Activated naive CD8-positive, alpha-beta T cell treated with anti-CD3 and anti-CD28 coated beads, Interleukin-2, amount 10 ng/mL, durations not matched to agents 7 days and 5 days (primary cell): ENCODE results near the gene ICAM3. TPM values are rescaled to one million over a fixed set of nuclear protein-coding genes. Genes with fewer than 3 reads are reported as not detected.

ENCODE experiments used
- ATAC-seq: fragments of 150-1000 bp; cut with Tn5 transposase; one replicate; pipeline ENCODE4 v1.10.0; 2021; ENCODE audit warnings: low read depth, moderate library complexity
- POLR2A ChIA-PET: fragments of 350-600 bp; sonication (Branson Sonifier 250); formaldehyde crosslinking; loops from one replicate; lab custom pipeline; 2021; ENCODE audit warnings: antibody characterized with exemption; lab: Charles Lee
- DNase-seq: peaks from one replicate; pipeline ENCODE4 v3.0.0; 2021
- H3K27ac Mint-ChIP-seq: one replicate; pipeline ENCODE4 v1.8.0; 2022; ENCODE audit warnings: mild to moderate bottlenecking, mixed read lengths
- H3K27me3 Mint-ChIP-seq: one replicate; pipeline ENCODE4 v1.8.0; 2022; ENCODE audit warnings: mild to moderate bottlenecking, moderate library complexity, mixed read lengths
- H3K36me3 Mint-ChIP-seq: one replicate; pipeline ENCODE4 v1.8.0; 2021; ENCODE audit warnings: mild to moderate bottlenecking, mixed read lengths
- H3K4me1 Mint-ChIP-seq: one replicate; pipeline ENCODE4 v1.8.0; 2021; ENCODE audit warnings: mixed read lengths
- H3K4me3 Mint-ChIP-seq: one replicate; pipeline ENCODE4 v1.8.0; 2022; ENCODE audit warnings: mild to moderate bottlenecking, moderate library complexity, mixed read lengths
- H3K9me3 Mint-ChIP-seq: one replicate; pipeline ENCODE4 v1.8.0; 2021; ENCODE audit warnings: mixed read lengths
- total RNA-seq, 2 experiments: library from RNA; stranded (reverse); gene quantifications; one replicate each; pipeline ENCODE4 v1.2.3, GENCODE V29; 2021

The ICAM3 gene
- total RNA-seq, 2 experiments from 2014 or later: 182 to 189 TPM

- Mint-ChIP-seq H3K4me1 (peaks cover 11% of the 10 kb centered on the region), H3K36me3 (peaks cover 26% of the 10 kb centered on the region), H3K9me3 (no peaks in the 10 kb centered on the region), H3K27ac (no peak overlapping the region), H3K4me3 (no peak overlapping the region), H3K27me3 (no peaks in the 10 kb centered on the region)
- DNase-seq (no peak), ATAC-seq (no peak)
- POLR2A ChIA-PET: no interaction called here
Measured at GRCh38 chr19:10365518-10365917, 26.1 kb upstream of the ICAM3 start.

GRCh38 chr19:10364644-10365043 is 25.2 kb upstream of the ICAM3 start:
- ATAC-seq (no peak), DNase-seq (no peak)
- POLR2A ChIA-PET: no interaction called here
- H3K27ac Mint-ChIP-seq: no peak overlapping the region
- H3K4me1 Mint-ChIP-seq: peaks cover 11% of the 10 kb centered on the region
- no peak overlapping the region for H3K4me3 Mint-ChIP-seq
- no peaks in the 10 kb centered on the region for H3K9me3 Mint-ChIP-seq
- H3K27me3 Mint-ChIP-seq: no peaks in the 10 kb centered on the region
- H3K36me3 Mint-ChIP-seq: peaks cover 25% of the 10 kb centered on the region

GRCh38 chr19:10363789-10364281 is 24.4 kb upstream of the ICAM3 start:
- ATAC-seq: no peak
- Mint-ChIP-seq H3K4me1 (peaks cover 6% of the 10 kb centered on the region), H3K36me3 (peaks cover 17% of the 10 kb centered on the region), H3K9me3 (no peaks in the 10 kb centered on the region), H3K27me3 (no peaks in the 10 kb centered on the region), H3K4me3 (no peak overlapping the region), H3K27ac (no peak overlapping the region)
- DNase-seq: no peak
- POLR2A ChIA-PET: no interaction called here

- Mint-ChIP-seq H3K4me1 (peaks cover 3% of the 10 kb centered on the region), H3K27ac (no peak overlapping the region), H3K36me3 (peaks cover 13% of the 10 kb centered on the region), H3K4me3 (no peak overlapping the region), H3K9me3 (no peaks in the 10 kb centered on the region), H3K27me3 (no peaks in the 10 kb centered on the region)
- DNase-seq (no peak), ATAC-seq (no peak)
- POLR2A ChIA-PET: no interaction called here
Measured at GRCh38 chr19:10362259-10362658, 22.8 kb upstream of the ICAM3 start.

GRCh38 chr19:10361569-10362011 is 22.2 kb upstream of the ICAM3 start:
- POLR2A ChIA-PET: no interaction called here
- no peaks in the 10 kb centered on the region for H3K9me3 Mint-ChIP-seq
- no peak for DNase-seq

GRCh38 chr19:10356431-10356830 is 17.0 kb upstream of the ICAM3 start:
- no peaks in the 10 kb centered on the region for H3K27me3 Mint-ChIP-seq
- H3K27ac Mint-ChIP-seq: no peak overlapping the region
- ATAC-seq (no peak), DNase-seq (no peak)
- POLR2A ChIA-PET: no interaction called here
- H3K36me3 Mint-ChIP-seq: peaks cover 24% of the 10 kb centered on the region
- no peaks in the 10 kb centered on the region for H3K4me1 Mint-ChIP-seq
- H3K9me3 Mint-ChIP-seq: no peaks in the 10 kb centered on the region
- no peak overlapping the region for H3K4me3 Mint-ChIP-seq

More at GRCh38 chr19:10361569-10362011, 22.2 kb upstream of the ICAM3 start:
- no peak for ATAC-seq
- Mint-ChIP-seq H3K4me3 (no peak overlapping the region), H3K27ac (no peak overlapping the region), H3K4me1 (peaks cover 3% of the 10 kb centered on the region), H3K27me3 (no peaks in the 10 kb centered on the region), H3K36me3 (peaks cover 13% of the 10 kb centered on the region)

GRCh38 chr19:10353793-10354391 is 14.5 kb upstream of the ICAM3 start:
- POLR2A ChIA-PET: interaction anchor here (0.6 kb wide), 1 partner anchor 231 kb away, joined by 3 read pairs; no protein-coding TSS in a partner anchor
- H3K4me1 Mint-ChIP-seq: no peaks in the 10 kb centered on the region
- peaks cover 20% of the 10 kb centered on the region for H3K36me3 Mint-ChIP-seq
- H3K4me3 Mint-ChIP-seq: no peak overlapping the region
- DNase-seq: peak; percentile 48
- H3K27me3 Mint-ChIP-seq: no peaks in the 10 kb centered on the region
- no peak for ATAC-seq
- no peak overlapping the region for H3K27ac Mint-ChIP-seq
- no peaks in the 10 kb centered on the region for H3K9me3 Mint-ChIP-seq

- POLR2A ChIA-PET: no interaction called here
- ATAC-seq (no peak), DNase-seq (no peak)
- Mint-ChIP-seq H3K27ac (no peak overlapping the region), H3K9me3 (no peaks in the 10 kb centered on the region), H3K27me3 (no peaks in the 10 kb centered on the region), H3K4me1 (no peaks in the 10 kb centered on the region), H3K36me3 (peaks cover 20% of the 10 kb centered on the region), H3K4me3 (no peak overlapping the region)
Measured at GRCh38 chr19:10352764-10353671, 13.6 kb upstream of the ICAM3 start.

GRCh38 chr19:10346509-10346908 is 7.1 kb upstream of the ICAM3 start:
- no peaks in the 10 kb centered on the region for H3K9me3 Mint-ChIP-seq
- no peaks in the 10 kb centered on the region for H3K27me3 Mint-ChIP-seq
- ATAC-seq (no peak), DNase-seq (no peak)
- H3K4me1 Mint-ChIP-seq: no peaks in the 10 kb centered on the region
- H3K4me3 Mint-ChIP-seq: no peak overlapping the region
- H3K36me3 Mint-ChIP-seq: no peaks in the 10 kb centered on the region
- POLR2A ChIA-PET: no interaction called here
- peak overlapping the region; percentile 24 for H3K27ac Mint-ChIP-seq

- H3K36me3 Mint-ChIP-seq: no peaks in the 10 kb centered on the region
- POLR2A ChIA-PET: interaction anchor here (1.4 kb wide), 1 partner anchor 75 kb away, joined by 3 read pairs; no protein-coding TSS in a partner anchor
Measured at GRCh38 chr19:10344780-10345179, 5.4 kb upstream of the ICAM3 start.

GRCh38 chr19:10343495-10343894 is 4.1 kb upstream of the ICAM3 start:
- DNase-seq (no peak), ATAC-seq (no peak)
- POLR2A ChIA-PET: interaction anchor here (0.8 to 3.1 kb wide), 3 partner anchors 10 to 37 kb away, joined by 3 to 12 read pairs (median 3); partner anchors contain the start of genes RAVER1 and TYK2
- Mint-ChIP-seq H3K27me3 (no peaks in the 10 kb centered on the region), H3K36me3 (no peaks in the 10 kb centered on the region), H3K4me3 (no peak overlapping the region), H3K27ac (no peak overlapping the region), H3K9me3 (no peaks in the 10 kb centered on the region), H3K4me1 (peaks cover 12% of the 10 kb centered on the region)

More at GRCh38 chr19:10344780-10345179, 5.4 kb upstream of the ICAM3 start:
- Mint-ChIP-seq H3K27ac (no peak overlapping the region), H3K27me3 (no peaks in the 10 kb centered on the region), H3K4me1 (peaks cover 5% of the 10 kb centered on the region), H3K9me3 (no peaks in the 10 kb centered on the region), H3K4me3 (no peak overlapping the region)
- ATAC-seq (no peak), DNase-seq (no peak)

GRCh38 chr19:10339977-10340376 is 553 bp upstream of the ICAM3 start:
- ATAC-seq (no peak), DNase-seq (no peak)
- H3K27me3 Mint-ChIP-seq: no peaks in the 10 kb centered on the region
- H3K4me3 Mint-ChIP-seq: peak overlapping the region; percentile 92
- H3K9me3 Mint-ChIP-seq: no peaks in the 10 kb centered on the region
- peak overlapping the region; percentile 96 for H3K27ac Mint-ChIP-seq
- peaks cover 21% of the 10 kb centered on the region for H3K4me1 Mint-ChIP-seq
- peaks cover 1% of the 10 kb centered on the region for H3K36me3 Mint-ChIP-seq
- POLR2A ChIA-PET: interaction anchor here (0.6 to 1.3 kb wide), 4 partner anchors 10 to 69 kb away, joined by 3 to 6 read pairs (median 4); partner anchors contain the start of genes ICAM1 and TYK2

GRCh38 chr19:10338940-10339339 is 484 bp downstream of the ICAM3 start:
- no peaks in the 10 kb centered on the region for H3K27me3 Mint-ChIP-seq
- peak overlapping the region; percentile 96 for H3K27ac Mint-ChIP-seq
- ATAC-seq: no peak
- no peaks in the 10 kb centered on the region for H3K9me3 Mint-ChIP-seq
- peaks cover 4% of the 10 kb centered on the region for H3K36me3 Mint-ChIP-seq
- H3K4me1 Mint-ChIP-seq: peaks cover 23% of the 10 kb centered on the region
- H3K4me3 Mint-ChIP-seq: peak overlapping the region; percentile 92
- POLR2A ChIA-PET: no interaction called here
- DNase-seq: no peak
